Measurements from ENCODE around the gene ACTN2. TPM values are rescaled to one million over a fixed set of nuclear protein-coding genes. Genes with fewer than 3 reads are reported as not detected.

Gene ACTN2
- total RNA-seq, 1 donor from 2014 or later: 5.0 TPM

Other genes starting within 250 kb of the ACTN2 start
- 62.2 TPM for gene LGALS8, start 162.5 kb upstream of the ACTN2 start, total RNA-seq
- gene HEATR1, start 82.0 kb upstream of the ACTN2 start, total RNA-seq: 18.9 TPM
- 46.4 TPM for gene MTR, start 108.8 kb downstream of the ACTN2 start, total RNA-seq